GM12891 (cell line): ENCODE measurements around the gene COL24A1.
"Not testable (repeated sequence)": the region's sequence is repeated elsewhere in the genome, so short reads cannot be mapped to it uniquely, and the experiment has no call there.

Source experiments
- DNase-seq: peaks from one replicate; pipeline ENCODE4 v3.0.0; 2011; ENCODE audit warnings: low spot score; ENCODE audit not compliant: insufficient read length
- FAIRE-seq: peaks from 2 replicates; lab custom pipeline; 2011; peaks lifted over from hg19 to GRCh38; lab: Jason Lieb, UNC
- PAX5 ChIP-seq: IDR thresholded peaks from 2 replicates; pipeline ENCODE4 v1.6.1; 2011; ENCODE audit warnings: low read length, moderate library complexity, mild to moderate bottlenecking; ENCODE audit not compliant: insufficient read depth, severe bottlenecking
- POLR2A ChIP-seq: IDR thresholded peaks from 2 replicates; pipeline ENCODE4 v1.6.1; 2011; ENCODE audit warnings: low read depth, low read length, control low read depth
- POLR2AphosphoS5 ChIP-seq: IDR thresholded peaks from 2 replicates; pipeline ENCODE4 v1.6.1; 2011; ENCODE audit warnings: low read depth, low read length, control low read depth
- POU2F2 ChIP-seq: IDR thresholded peaks from 2 replicates; pipeline ENCODE4 v1.6.1; 2011; ENCODE audit warnings: low read depth, mild to moderate bottlenecking, control low read depth, low read length, moderate library complexity
- SPI1 ChIP-seq: IDR thresholded peaks from 2 replicates; pipeline ENCODE4 v1.6.1; 2011; ENCODE audit warnings: low read depth, low read length, control low read depth
- TAF1 ChIP-seq: IDR thresholded peaks from 2 replicates; pipeline ENCODE4 v1.6.1; 2011; ENCODE audit warnings: low read depth, low read length, control low read depth

COL24A1 gene

DNA sequence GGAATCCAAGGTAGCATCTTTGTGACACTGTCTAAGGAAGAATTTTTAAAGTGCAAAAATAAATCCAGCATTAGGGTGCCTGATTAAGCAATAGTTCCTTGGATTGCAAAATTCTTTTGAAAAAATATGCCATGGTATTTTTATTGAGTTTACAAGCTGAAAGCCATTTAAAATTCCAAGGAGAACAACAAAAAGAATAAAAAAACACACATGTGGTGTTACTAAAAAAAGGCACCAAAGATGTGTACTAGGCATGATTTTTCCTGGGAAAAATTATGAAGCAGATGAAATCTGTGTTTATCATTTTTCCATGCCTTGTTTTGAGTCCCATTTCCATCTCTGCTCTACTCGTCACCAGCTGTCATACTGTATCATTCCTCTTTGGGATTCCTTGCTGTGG, 291.4 kb downstream of the COL24A1 start:
- TF ChIP-seq TAF1 (no peak), POU2F2 (no peak), POLR2AphosphoS5 (no peak), SPI1 (no peak), PAX5 (no peak), POLR2A (no peak)
- no peak for FAIRE-seq
- DNase-seq: no peak

DNA sequence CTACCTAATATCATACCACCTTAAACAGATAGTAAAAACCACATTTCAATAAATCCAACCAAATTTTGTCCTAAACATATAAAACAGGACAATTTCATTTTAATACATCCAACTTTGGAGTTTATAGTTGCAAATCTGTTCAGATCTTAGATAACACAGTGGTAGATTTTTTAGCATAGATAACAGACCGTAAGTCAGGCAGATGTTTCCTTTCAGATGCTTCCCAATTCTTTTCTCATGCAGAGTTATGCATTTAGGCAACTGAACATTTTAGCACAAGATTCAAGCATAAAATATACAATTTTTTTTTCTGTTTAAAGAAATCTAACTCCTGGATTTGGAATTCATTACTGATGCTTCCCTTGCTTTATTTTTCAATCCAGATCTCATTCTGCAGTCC, 291.8 kb downstream of the COL24A1 start:
- no peak for DNase-seq
- TF ChIP-seq PAX5 (no peak), TAF1 (no peak), SPI1 (no peak), POLR2A (no peak), POLR2AphosphoS5 (no peak), POU2F2 (no peak)
- no peak for FAIRE-seq

DNA sequence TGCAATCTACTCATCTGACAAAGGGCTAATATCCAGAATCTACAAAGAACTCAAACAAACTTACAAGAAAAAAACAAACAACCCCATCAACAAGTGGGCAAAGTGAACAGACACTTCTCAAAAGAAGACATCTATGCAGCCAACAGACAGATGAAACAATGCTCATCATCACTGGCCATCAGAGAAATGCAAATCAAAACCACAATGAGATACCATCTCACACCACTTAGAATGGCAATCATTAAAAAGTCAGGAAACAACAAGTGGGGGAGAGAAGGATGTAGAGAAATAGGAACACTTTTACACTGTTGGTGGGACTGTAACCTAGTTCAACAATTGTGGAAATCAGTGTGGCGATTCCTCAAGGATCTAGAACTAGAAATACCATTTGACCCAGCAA, 292.9 kb downstream of the COL24A1 start:
- FAIRE-seq, DNase-seq: not testable (repeated sequence)

DNA sequence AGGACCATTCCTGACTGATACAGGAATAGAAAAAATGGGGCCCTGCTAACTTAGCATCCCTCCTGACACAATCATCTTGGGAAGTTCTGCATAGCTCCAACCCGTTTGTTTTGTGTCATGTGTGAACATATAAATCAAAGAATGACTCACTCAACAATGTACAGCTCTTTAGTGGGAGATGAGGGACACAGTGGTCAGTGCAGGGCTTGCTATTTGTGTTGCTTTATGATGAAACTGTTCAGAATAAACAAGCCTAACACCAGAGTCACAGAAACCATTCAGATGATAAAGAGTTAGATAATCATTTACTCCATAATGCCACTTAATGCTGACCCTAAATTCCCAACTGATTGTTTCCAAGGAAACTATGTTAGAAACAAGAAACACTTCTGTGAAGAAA, 294.1 kb downstream of the COL24A1 start:
- DNase-seq (no peak), FAIRE-seq (no peak)
- TF ChIP-seq TAF1: no peak
- TF ChIP-seq POLR2A: no peak
- TF ChIP-seq POU2F2: no peak
- no peak for TF ChIP-seq SPI1
- TF ChIP-seq POLR2AphosphoS5: no peak
- no peak for TF ChIP-seq PAX5

DNA sequence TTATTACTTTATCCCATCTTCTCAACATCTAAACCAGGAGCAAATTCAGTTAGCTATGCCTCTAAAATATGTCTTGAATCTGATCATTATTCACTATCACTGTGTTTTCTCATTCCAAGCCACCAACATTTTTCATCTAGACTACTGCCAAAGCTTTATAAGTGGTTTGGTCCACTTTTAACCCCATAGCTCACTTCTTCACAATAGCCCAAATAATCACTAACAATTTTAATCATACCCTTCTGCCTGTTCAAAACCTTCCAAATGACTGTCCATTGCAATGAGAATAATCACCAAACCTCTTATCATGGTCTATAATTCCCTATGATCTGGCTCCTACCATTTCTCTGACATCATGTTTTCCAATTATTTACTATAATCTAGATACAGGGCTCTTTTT, 298.6 kb downstream of the COL24A1 start:
- no peak for TF ChIP-seq POU2F2
- no peak for TF ChIP-seq PAX5
- TF ChIP-seq TAF1: no peak
- TF ChIP-seq SPI1: no peak
- no peak for TF ChIP-seq POLR2AphosphoS5
- no peak for TF ChIP-seq POLR2A
- no peak for DNase-seq
- FAIRE-seq: no peak

DNA sequence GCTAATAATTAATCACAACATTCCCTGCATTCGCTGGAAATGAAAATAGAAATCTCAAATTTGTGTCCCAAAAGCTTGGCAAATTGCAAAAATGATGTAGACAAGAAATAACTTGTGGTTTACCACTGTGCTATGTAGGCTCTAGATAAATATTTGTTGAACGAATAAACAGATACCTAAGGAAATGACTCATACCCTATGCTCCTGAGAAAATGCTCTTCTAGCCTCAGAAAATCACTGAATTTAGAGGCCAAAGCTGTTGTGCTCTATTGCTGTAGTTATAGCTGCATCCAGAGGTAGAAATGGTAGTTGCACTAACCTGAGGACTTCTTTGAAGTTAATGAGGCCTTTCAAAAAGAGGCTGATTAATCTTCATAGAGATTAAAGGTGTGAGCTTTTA, 306.3 kb downstream of the COL24A1 start:
- FAIRE-seq: no peak
- DNase-seq: no peak
- TF ChIP-seq POU2F2 (no peak), TAF1 (no peak), POLR2A (no peak), POLR2AphosphoS5 (no peak), SPI1 (no peak), PAX5 (no peak)

DNA sequence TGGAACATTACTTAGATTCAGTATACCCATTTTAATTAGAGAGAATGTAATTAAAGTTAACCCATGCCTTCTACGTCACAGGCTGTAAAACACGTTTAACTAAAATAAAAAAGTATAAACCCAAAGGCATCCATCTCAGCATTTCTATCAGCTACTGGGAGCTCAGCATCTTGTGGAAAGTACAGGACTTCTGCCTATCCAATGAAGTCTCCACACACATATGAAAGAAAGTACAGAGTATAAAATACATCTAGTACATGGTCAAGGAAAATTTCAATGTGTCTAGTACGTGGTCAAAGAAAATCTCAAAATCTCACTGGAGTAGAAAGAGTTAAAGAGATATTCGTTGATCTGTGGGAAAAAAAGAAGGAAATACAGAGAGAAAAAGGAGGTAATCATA, 306.9 kb downstream of the COL24A1 start:
- TF ChIP-seq POLR2AphosphoS5 (no peak), POLR2A (no peak), PAX5 (no peak)
- FAIRE-seq (no peak), DNase-seq (no peak)

DNA sequence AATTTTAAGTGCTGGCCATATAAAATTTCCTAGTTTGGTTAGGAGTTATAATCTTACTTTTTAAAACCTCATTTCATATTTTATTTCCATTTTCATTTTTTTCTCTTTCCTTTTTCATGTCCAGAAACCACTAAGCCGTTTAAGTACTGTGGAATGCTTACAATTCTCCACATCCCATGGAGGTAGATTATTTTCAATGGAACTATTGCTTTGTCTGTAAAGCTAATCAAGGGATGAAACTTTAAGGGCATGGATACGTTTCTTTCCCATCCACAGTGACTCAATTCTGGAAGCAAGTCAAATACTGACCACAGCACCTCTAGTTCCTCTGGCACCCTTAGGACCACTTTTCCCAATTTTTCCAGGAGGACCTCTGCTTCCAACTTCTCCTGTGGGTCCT, 309.2 kb downstream of the COL24A1 start:
- no peak for TF ChIP-seq PAX5
- no peak for TF ChIP-seq TAF1
- no peak for TF ChIP-seq SPI1
- TF ChIP-seq POLR2A: no peak
- TF ChIP-seq POU2F2: no peak
- no peak for TF ChIP-seq POLR2AphosphoS5
- FAIRE-seq (no peak), DNase-seq (no peak)

DNA sequence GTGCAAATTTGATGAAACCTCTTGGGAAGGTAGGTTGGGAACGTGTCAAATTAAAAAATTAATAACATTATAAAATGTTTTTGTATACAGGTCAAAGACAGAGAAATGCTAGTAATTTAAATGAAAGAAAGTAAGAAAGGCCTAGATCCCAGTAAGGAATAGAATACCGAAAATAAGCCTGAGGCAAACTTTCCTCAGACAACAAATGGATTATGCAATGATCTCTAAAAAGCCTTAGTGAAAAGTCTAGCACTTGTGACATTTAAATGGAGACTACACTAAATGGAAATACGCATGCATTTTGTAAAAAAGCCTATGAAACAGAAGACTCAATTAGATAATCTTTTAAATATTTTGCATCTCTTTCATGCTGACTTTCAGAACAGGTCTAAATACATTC, 309.9 kb downstream of the COL24A1 start:
- no peak for FAIRE-seq
- no peak for TF ChIP-seq PAX5
- no peak for TF ChIP-seq SPI1
- no peak for TF ChIP-seq POLR2AphosphoS5
- TF ChIP-seq POLR2A: no peak
- no peak for DNase-seq

DNA sequence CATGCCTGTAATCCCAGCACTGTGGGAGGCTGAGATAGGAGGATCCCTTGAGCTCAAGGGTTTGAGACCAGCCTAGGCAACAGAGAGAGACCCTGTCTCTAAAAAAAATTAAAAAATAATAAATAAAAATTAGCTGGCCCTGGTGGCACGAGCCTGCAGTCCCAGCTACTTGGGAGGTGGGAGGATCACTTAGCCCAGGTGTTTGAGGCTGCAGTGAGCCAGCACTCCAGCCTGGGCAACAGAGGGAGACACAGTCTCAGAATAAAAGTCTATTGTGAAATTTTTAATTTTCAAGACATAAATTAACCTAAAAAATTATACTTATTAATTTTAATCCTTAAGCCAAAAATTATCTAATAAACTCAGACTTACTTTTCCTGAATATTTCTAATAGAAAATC, 317.1 kb downstream of the COL24A1 start:
- no peak for TF ChIP-seq SPI1
- TF ChIP-seq POLR2A: no peak
- no peak for TF ChIP-seq TAF1
- no peak for TF ChIP-seq PAX5
- TF ChIP-seq POLR2AphosphoS5: no peak
- TF ChIP-seq POU2F2: no peak
- DNase-seq (no peak), FAIRE-seq (no peak)

DNA sequence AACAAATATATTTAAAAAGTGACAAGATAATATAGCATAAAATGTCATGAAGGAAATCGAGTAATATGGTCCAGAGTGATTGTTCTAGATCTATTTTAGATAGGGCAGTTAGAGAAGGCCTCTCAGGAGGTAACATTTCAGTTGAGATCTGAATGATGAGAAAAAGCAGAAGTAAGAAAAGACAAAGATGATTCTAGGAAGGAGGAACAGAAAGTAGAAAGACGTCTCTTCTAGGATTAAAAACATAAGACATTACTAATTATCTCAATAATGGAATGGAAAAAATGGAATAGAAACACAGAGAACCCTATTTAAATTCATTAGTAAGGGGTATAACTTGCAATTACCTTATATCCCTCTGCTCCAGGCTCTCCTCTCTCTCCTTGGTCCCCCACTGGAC, 318.3 kb downstream of the COL24A1 start:
- DNase-seq: no peak
- FAIRE-seq: no peak
- TF ChIP-seq TAF1 (no peak), SPI1 (peak; percentile 76), POU2F2 (no peak), PAX5 (no peak), POLR2A (no peak), POLR2AphosphoS5 (no peak)

DNA sequence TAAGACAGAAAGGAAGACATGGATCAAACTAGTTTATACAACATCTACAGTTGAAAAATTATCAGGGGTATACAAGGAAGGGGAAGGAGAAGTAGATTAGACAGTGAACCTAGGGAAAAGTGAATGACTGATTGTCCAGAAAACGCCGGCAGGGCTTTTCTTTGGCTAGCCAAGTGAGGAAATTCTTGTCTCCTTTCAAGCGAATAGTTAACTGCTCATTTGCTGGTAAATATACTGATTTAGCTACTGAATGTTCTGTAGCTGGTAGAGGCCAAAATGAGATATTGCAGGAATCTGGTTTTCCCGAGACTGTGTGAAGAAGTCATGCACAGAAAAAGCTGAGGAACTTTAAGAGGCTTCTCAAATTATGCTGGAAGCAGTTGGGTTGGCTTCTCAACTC, 319.8 kb downstream of the COL24A1 start:
- FAIRE-seq (no peak), DNase-seq (no peak)
- TF ChIP-seq POLR2A: no peak
- TF ChIP-seq POU2F2: no peak
- TF ChIP-seq SPI1: no peak
- TF ChIP-seq PAX5: no peak
- TF ChIP-seq TAF1: no peak
- no peak for TF ChIP-seq POLR2AphosphoS5

DNA sequence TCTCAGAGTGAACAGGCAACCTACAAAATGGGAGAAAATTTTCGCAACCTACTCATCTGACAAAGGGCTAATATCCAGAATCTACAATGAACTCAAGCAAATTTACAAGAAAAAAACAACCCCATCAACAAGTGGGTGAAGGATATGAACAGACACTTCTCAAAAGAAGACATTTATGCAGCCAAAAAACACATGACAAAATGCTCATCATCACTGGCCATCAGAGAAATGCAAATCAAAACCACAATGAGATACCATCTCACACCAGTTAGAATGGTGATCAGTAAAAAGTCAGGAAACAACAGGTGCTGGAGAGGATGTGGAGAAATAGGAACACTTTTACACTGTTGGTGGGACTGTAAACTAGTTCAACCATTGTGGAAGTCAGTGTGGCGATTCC, 323.4 kb downstream of the COL24A1 start:
- not testable (repeated sequence) for FAIRE-seq, DNase-seq
